GM23248 (cell line): Measurements from ENCODE around the gene OR2A12.

Experiments used
- EZH2 ChIP-seq: fragments of 200-600 bp; sonication (generic); IDR thresholded peaks from 2 replicates; pipeline ENCODE4 v1.6.1; 2018; ENCODE audit warnings: antibody characterized with exemption, mild to moderate bottlenecking; ENCODE audit not compliant: insufficient read depth, poor library complexity, severe bottlenecking
- EZH2phosphoT487 ChIP-seq: fragments of 200-600 bp; sonication (generic); IDR thresholded peaks from 2 replicates; pipeline ENCODE4 v1.6.1; 2018; ENCODE audit warnings: antibody characterized with exemption, moderate library complexity, mild to moderate bottlenecking, low read depth; ENCODE audit not compliant: insufficient read depth

DNA sequence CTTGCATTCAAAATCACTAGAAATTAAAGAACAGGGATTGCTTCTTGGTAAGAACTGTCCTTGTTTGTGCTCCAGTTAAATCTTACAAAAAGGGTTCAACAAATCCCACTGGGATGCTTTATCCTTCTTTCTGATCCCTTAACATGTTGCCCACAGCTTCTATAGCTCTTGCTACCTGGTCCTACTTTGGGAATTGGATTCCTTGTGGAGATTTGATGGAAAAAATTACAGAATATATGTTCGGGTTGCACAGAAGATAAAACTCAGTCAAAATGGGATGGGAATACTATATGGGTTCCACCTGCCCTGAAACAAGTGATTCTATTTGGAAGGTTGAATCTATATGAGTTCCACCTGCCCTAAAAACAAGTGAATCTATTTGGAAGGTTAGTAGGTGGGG lies 16.6 kb upstream of the OR2A12 start, which contains the start of gene OR2A25:
- TF ChIP-seq EZH2 (no peak), EZH2phosphoT487 (no peak)
